Liver (tissue), 9 donors: ENCODE results near the gene NELL1. TPM values are rescaled to one million over a fixed set of nuclear protein-coding genes. Genes with fewer than 3 reads are reported as not detected.

ENCODE experiments used
- DNase-seq: peaks from one replicate; pipeline ENCODE4 v3.0.0-alpha.2; 2017; ENCODE audit warnings: low spot score
- H3K27ac ChIP-seq, 2 donors: one replicate each; pipeline ENCODE4 v1.7.0; 2013; ENCODE audit warnings: inconsistent platforms in 2 of 2, low read length in 2 of 2, control low read depth in 1 of 2, low read depth in 1 of 2, mild to moderate bottlenecking in 1 of 2
- H3K27me3 ChIP-seq, 4 donors: one replicate each; pipeline versions ENCODE4 v1.6.1 to v1.7.0; 2013; ENCODE audit warnings: low read length in 3 of 4, inconsistent platforms in 1 of 4, mild to moderate bottlenecking in 1 of 4, moderate library complexity in 1 of 4; ENCODE audit not compliant: control insufficient read depth in 4 of 4, insufficient read depth in 4 of 4
- H3K36me3 ChIP-seq, 4 donors: one replicate each; pipeline versions ENCODE4 v1.6.1 to v1.7.0; 2013; ENCODE audit warnings: low read length in 3 of 4, mild to moderate bottlenecking in 3 of 4, low read depth in 1 of 4, moderate library complexity in 1 of 4; ENCODE audit not compliant: control insufficient read depth in 4 of 4, insufficient read depth in 3 of 4
- H3K4me1 ChIP-seq, 4 donors: one replicate each; pipeline versions ENCODE4 v1.6.1 to v1.7.0; 2013; ENCODE audit warnings: low read length in 3 of 4, mild to moderate bottlenecking in 3 of 4, moderate library complexity in 1 of 4; ENCODE audit not compliant: control insufficient read depth in 4 of 4, insufficient read depth in 4 of 4
- H3K4me3 ChIP-seq, 3 donors: one replicate each; pipeline versions ENCODE4 v1.6.1 to v1.7.0; 2013; ENCODE audit warnings: low read length in 3 of 3, control low read depth in 1 of 3, low read depth in 1 of 3, mild to moderate bottlenecking in 1 of 3
- H3K9ac ChIP-seq, 2 donors: one replicate each; pipeline ENCODE4 v1.7.0; 2013; ENCODE audit warnings: low read length in 2 of 2, mild to moderate bottlenecking in 2 of 2, moderate library complexity in 2 of 2, control low read depth in 1 of 2, low read depth in 1 of 2
- H3K9me3 ChIP-seq, 4 donors: one replicate each; pipeline versions ENCODE4 v1.6.1 to v1.7.0; 2013; ENCODE audit warnings: low read length in 3 of 4; ENCODE audit not compliant: control insufficient read depth in 4 of 4
- EGR1 ChIP-seq, 2 donors: IDR thresholded peaks; 2 replicates each; pipeline ENCODE4 v1.6.1; 2016 to 2018; ENCODE audit warnings: antibody characterized with exemption in 2 of 2, low read depth in 2 of 2
- FOXA1 ChIP-seq: IDR thresholded peaks from 2 replicates; pipeline ENCODE4 v1.6.1; 2016; ENCODE audit warnings: antibody characterized with exemption
- FOXA2 ChIP-seq: IDR thresholded peaks from 2 replicates; pipeline ENCODE4 v1.6.1; 2016; ENCODE audit warnings: antibody characterized with exemption
- GABPA ChIP-seq, 2 donors: IDR thresholded peaks in 1 of 2; conservative IDR thresholded peaks in 1 of 2; 2 replicates each; pipeline ENCODE4 v1.6.1; 2016; ENCODE audit warnings: antibody characterized with exemption in 2 of 2, mild to moderate bottlenecking in 1 of 2, moderate library complexity in 1 of 2
- HNF4A ChIP-seq, 2 donors: conservative IDR thresholded peaks; 2 replicates each; pipeline ENCODE4 v1.6.1; 2016; ENCODE audit warnings: antibody characterized with exemption in 2 of 2, mild to moderate bottlenecking in 2 of 2
- HNF4G ChIP-seq: IDR thresholded peaks from 2 replicates; pipeline ENCODE4 v1.6.1; 2016; ENCODE audit warnings: antibody characterized with exemption
- JUND ChIP-seq, 2 donors: IDR thresholded peaks; 2 replicates each; pipeline ENCODE4 v1.6.1; 2016; ENCODE audit warnings: antibody characterized with exemption in 2 of 2
- NR2F2 ChIP-seq: IDR thresholded peaks from 2 replicates; pipeline ENCODE4 v1.6.1; 2016; ENCODE audit warnings: antibody characterized with exemption
- RAD21 ChIP-seq, 2 donors: IDR thresholded peaks; 2 replicates each; pipeline ENCODE4 v1.6.1; 2016; ENCODE audit warnings: antibody characterized with exemption in 2 of 2, mild to moderate bottlenecking in 2 of 2
- RXRA ChIP-seq, 2 donors: IDR thresholded peaks; 2 replicates each; pipeline ENCODE4 v1.6.1; 2017 to 2018; ENCODE audit warnings: antibody characterized with exemption in 2 of 2, mild to moderate bottlenecking in 1 of 2
- SP1 ChIP-seq: IDR thresholded peaks from 2 replicates; pipeline ENCODE4 v1.6.1; 2018; ENCODE audit warnings: antibody characterized with exemption, mild to moderate bottlenecking
- TAF1 ChIP-seq: conservative IDR thresholded peaks from 2 replicates; pipeline ENCODE4 v1.6.1; 2016; ENCODE audit warnings: antibody characterized with exemption, mild to moderate bottlenecking
- YY1 ChIP-seq: IDR thresholded peaks from 2 replicates; pipeline ENCODE4 v1.6.1; 2016; ENCODE audit warnings: antibody characterized with exemption, mild to moderate bottlenecking
- WGBS: extraction: QIAGEN DNeasy Blood & Tissue Kit; methylation state at CpG from one replicate; pipeline ENCODE4 v1.1.7; 2013; 5-methylcytosine and 5-hydroxymethylcytosine counted together
- polyA plus RNA-seq, 2 donors: library from polyadenylated mRNA; stranded (reverse) in 1 of 2; unstranded in 1 of 2; fragments of 200-250 nt in 1 of 2; fragments of >200 nt in 1 of 2; fragmentation: Nextera tagmentation in 1 of 2; extraction: Ambion mirVana in 1 of 2; gene quantifications; one replicate each; pipeline versions ENCODE4 v1.2.1 to v1.2.3, GENCODE V29; 2013 to 2015
- total RNA-seq, 2 donors: library from RNA; depleted of rRNA; stranded (reverse); fragments of >200 nt; gene quantifications; one replicate each; pipeline ENCODE4 v1.2.3, GENCODE V29; 2014
- TF ChIP-seq, protein P1 (sequence below): IDR thresholded peaks from 2 replicates; pipeline ENCODE4 v1.6.1; 2016; ENCODE audit warnings: antibody characterized with exemption, mild to moderate bottlenecking
- TF ChIP-seq, protein P2 (sequence below): fragments of 150-350 bp; IDR thresholded peaks from 2 replicates; pipeline ENCODE4 v1.5.1; 2017; ENCODE audit warnings: improper control_type of control experiment, low read depth, low read length; ENCODE audit not compliant: missing input control
- TF ChIP-seq, protein P3 (sequence below): IDR thresholded peaks from 2 replicates; pipeline ENCODE4 v1.6.1; 2016; ENCODE audit warnings: antibody characterized with exemption
- TF ChIP-seq, protein P4 (sequence below): IDR thresholded peaks from 2 replicates; pipeline ENCODE4 v1.6.1; 2016; ENCODE audit warnings: antibody characterized with exemption
- TF ChIP-seq, protein P5 (sequence below): IDR thresholded peaks from 2 replicates; pipeline ENCODE4 v1.6.1; 2016; ENCODE audit warnings: antibody characterized with exemption
- donor health status: healthy.
- donor health status: healthy.
- donor health status: healthy.
- donor health status: healthy.
- donor health status: healthy.

The NELL1 gene
- total and polyA plus RNA-seq, 4 donors: not detected

DNA sequence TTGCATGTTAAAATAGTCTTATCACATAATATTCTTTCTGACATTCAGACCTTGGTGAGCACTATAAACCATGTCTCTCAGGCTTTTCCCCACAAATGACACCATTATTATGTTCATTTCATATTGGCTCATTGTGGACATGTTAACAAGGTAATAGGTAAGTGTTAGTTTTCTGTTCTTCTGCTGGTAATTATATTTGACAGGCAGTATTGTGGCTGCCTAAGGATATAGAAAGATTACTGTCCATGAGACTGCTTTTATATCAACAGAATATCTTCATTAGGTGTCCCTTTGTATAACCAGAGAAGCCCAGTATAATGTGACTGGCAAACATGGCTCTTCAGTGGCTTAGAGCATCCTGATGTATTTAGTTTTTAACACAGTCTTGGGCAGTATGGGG is 590.7 kb downstream of the NELL1 start:
- no peak overlapping the region for H3K9ac ChIP-seq
- no peak for TF ChIP-seq NR2F2
- H3K27ac ChIP-seq: no peak overlapping the region
- H3K27me3 ChIP-seq: peaks cover 0 to 3% (median 1%) of the 10 kb centered on the region in 4 donors
- no peaks in the 10 kb centered on the region for H3K36me3 ChIP-seq
- H3K4me1 ChIP-seq: no peaks in the 10 kb centered on the region
- DNase-seq: no peak
- no peaks in the 10 kb centered on the region for H3K9me3 ChIP-seq
- H3K4me3 ChIP-seq: no peak overlapping the region

DNA sequence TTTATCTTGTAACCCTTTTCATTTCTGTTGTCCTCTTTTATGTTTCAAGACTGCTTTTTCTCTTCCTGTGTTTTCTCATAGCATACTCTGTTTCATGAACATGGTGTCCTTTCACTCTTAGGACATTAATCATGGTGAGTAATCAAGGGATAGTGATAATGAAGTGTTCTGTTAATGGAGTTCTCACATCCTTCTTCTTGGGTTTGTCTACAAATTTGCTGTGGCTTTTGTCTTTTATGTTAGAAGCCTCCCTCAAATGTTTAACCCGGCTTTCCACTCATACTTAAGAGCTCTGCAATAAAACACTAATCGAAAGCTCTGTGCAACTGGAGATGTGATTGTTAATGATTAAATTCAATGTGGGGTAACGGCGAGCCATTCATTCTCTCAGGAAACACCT is 593.6 kb downstream of the NELL1 start:
- DNase-seq: no peak
- H3K27me3 ChIP-seq: peaks cover 0 to 3% (median 1%) of the 10 kb centered on the region in 4 donors
- no peak overlapping the region for H3K9ac ChIP-seq
- H3K36me3 ChIP-seq: no peaks in the 10 kb centered on the region
- no peaks in the 10 kb centered on the region for H3K4me1 ChIP-seq
- H3K4me3 ChIP-seq: no peak overlapping the region
- H3K27ac ChIP-seq: no peak overlapping the region
- 54% methylated on average over 4 of the region's 4 CpGs for WGBS
- TF ChIP-seq RXRA (IDR thresholded peaks at IDR 0.05) (no peak), EGR1 (IDR thresholded peaks at IDR 0.05; ENCODE audit: low read depth in 2 of 2) (no peak), TAF1 (no peak), NR2F2 (no peak), FOXA1 (no peak), RAD21 (IDR thresholded peaks at IDR 0.05) (no peak), SP1 (no peak), JUND (IDR thresholded peaks at IDR 0.05) (no peak), GABPA (IDR thresholded peaks at IDR 0.05 in 1 of 2, conservative IDR thresholded peaks at IDR 0.05 in 1 of 2) (no peak), HNF4G (no peak), HNF4A (conservative IDR thresholded peaks at IDR 0.05) (no peak), FOXA2 (no peak), YY1 (no peak)
- TF ChIP-seq, protein P1, sequence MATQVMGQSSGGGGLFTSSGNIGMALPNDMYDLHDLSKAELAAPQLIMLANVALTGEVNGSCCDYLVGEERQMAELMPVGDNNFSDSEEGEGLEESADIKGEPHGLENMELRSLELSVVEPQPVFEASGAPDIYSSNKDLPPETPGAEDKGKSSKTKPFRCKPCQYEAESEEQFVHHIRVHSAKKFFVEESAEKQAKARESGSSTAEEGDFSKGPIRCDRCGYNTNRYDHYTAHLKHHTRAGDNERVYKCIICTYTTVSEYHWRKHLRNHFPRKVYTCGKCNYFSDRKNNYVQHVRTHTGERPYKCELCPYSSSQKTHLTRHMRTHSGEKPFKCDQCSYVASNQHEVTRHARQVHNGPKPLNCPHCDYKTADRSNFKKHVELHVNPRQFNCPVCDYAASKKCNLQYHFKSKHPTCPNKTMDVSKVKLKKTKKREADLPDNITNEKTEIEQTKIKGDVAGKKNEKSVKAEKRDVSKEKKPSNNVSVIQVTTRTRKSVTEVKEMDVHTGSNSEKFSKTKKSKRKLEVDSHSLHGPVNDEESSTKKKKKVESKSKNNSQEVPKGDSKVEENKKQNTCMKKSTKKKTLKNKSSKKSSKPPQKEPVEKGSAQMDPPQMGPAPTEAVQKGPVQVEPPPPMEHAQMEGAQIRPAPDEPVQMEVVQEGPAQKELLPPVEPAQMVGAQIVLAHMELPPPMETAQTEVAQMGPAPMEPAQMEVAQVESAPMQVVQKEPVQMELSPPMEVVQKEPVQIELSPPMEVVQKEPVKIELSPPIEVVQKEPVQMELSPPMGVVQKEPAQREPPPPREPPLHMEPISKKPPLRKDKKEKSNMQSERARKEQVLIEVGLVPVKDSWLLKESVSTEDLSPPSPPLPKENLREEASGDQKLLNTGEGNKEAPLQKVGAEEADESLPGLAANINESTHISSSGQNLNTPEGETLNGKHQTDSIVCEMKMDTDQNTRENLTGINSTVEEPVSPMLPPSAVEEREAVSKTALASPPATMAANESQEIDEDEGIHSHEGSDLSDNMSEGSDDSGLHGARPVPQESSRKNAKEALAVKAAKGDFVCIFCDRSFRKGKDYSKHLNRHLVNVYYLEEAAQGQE: no peak
- TF ChIP-seq, protein P2, sequence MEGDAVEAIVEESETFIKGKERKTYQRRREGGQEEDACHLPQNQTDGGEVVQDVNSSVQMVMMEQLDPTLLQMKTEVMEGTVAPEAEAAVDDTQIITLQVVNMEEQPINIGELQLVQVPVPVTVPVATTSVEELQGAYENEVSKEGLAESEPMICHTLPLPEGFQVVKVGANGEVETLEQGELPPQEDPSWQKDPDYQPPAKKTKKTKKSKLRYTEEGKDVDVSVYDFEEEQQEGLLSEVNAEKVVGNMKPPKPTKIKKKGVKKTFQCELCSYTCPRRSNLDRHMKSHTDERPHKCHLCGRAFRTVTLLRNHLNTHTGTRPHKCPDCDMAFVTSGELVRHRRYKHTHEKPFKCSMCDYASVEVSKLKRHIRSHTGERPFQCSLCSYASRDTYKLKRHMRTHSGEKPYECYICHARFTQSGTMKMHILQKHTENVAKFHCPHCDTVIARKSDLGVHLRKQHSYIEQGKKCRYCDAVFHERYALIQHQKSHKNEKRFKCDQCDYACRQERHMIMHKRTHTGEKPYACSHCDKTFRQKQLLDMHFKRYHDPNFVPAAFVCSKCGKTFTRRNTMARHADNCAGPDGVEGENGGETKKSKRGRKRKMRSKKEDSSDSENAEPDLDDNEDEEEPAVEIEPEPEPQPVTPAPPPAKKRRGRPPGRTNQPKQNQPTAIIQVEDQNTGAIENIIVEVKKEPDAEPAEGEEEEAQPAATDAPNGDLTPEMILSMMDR: no peak
- TF ChIP-seq, protein P3, sequence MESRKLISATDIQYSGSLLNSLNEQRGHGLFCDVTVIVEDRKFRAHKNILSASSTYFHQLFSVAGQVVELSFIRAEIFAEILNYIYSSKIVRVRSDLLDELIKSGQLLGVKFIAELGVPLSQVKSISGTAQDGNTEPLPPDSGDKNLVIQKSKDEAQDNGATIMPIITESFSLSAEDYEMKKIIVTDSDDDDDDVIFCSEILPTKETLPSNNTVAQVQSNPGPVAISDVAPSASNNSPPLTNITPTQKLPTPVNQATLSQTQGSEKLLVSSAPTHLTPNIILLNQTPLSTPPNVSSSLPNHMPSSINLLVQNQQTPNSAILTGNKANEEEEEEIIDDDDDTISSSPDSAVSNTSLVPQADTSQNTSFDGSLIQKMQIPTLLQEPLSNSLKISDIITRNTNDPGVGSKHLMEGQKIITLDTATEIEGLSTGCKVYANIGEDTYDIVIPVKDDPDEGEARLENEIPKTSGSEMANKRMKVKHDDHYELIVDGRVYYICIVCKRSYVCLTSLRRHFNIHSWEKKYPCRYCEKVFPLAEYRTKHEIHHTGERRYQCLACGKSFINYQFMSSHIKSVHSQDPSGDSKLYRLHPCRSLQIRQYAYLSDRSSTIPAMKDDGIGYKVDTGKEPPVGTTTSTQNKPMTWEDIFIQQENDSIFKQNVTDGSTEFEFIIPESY: no peak
- TF ChIP-seq, protein P4, sequence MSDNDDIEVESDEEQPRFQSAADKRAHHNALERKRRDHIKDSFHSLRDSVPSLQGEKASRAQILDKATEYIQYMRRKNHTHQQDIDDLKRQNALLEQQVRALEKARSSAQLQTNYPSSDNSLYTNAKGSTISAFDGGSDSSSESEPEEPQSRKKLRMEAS: no peak
- TF ChIP-seq, protein P5, sequence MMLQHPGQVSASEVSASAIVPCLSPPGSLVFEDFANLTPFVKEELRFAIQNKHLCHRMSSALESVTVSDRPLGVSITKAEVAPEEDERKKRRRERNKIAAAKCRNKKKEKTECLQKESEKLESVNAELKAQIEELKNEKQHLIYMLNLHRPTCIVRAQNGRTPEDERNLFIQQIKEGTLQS: no peak
- H3K9me3 ChIP-seq: no peaks in the 10 kb centered on the region
